ENCODE measurements around the gene HSPE1. TPM values are rescaled to one million over a fixed set of nuclear protein-coding genes. Genes with fewer than 3 reads are reported as not detected.
"Not testable (repeated sequence)": the region's sequence is repeated elsewhere in the genome, so short reads cannot be mapped to it uniquely, and the experiment has no call there.

The HSPE1 gene
- total RNA-seq, 4 donors from 2014 or later: 23.8 to 95.4 (median 67.8) TPM

- H3K4me1 ChIP-seq: peaks cover 0 to 16% (median 0%) of the 10 kb centered on the region in 4 donors
- no peak for DNase-seq
- no peak overlapping the region for H3K27ac ChIP-seq
- H3K9me3 ChIP-seq: no peaks in the 10 kb centered on the region
- TF ChIP-seq CTCF (IDR thresholded peaks at IDR 0.05) (no peak), POLR2A (IDR thresholded peaks at IDR 0.05) (no peak)
- H3K27me3 ChIP-seq: no peaks in the 10 kb centered on the region
- peaks cover 0 to 93% (median 0%) of the 10 kb centered on the region in 3 donors for H3K36me3 ChIP-seq
- H3K4me3 ChIP-seq: no peak overlapping the region
Measured at GRCh38 chr2:197464175-197464574, 36.0 kb upstream of the HSPE1 start.

- Histone ChIP-seq H3K4me3 (no peak overlapping the region), H3K9me3 (no peaks in the 10 kb centered on the region), H3K27ac (no peak overlapping the region), H3K36me3 (peaks cover 0 to 95% (median 0%) of the 10 kb centered on the region in 3 donors), H3K27me3 (no peaks in the 10 kb centered on the region), H3K4me1 (no peaks in the 10 kb centered on the region)
- DNase-seq: no peak
- TF ChIP-seq POLR2A (IDR thresholded peaks at IDR 0.05): no peak
- no peak for TF ChIP-seq CTCF (IDR thresholded peaks at IDR 0.05)
Measured at GRCh38 chr2:197472166-197472565, 28.0 kb upstream of the HSPE1 start.

- Histone ChIP-seq H3K9me3 (peaks cover 0 to 9% (median 2%) of the 10 kb centered on the region in 4 donors), H3K27me3 (no peaks in the 10 kb centered on the region), H3K4me3 (no peak overlapping the region), H3K4me1 (no peaks in the 10 kb centered on the region), H3K36me3 (peaks cover 0 to 68% (median 0%) of the 10 kb centered on the region in 3 donors), H3K27ac (no peak overlapping the region)
- TF ChIP-seq CTCF (IDR thresholded peaks at IDR 0.05) (no peak), POLR2A (IDR thresholded peaks at IDR 0.05) (no peak)
- no peak for DNase-seq
Measured at GRCh38 chr2:197477797-197478196, 22.4 kb upstream of the HSPE1 start.

GRCh38 chr2:197480165-197481036 lies 19.8 kb upstream of the HSPE1 start:
- Histone ChIP-seq H3K4me1 (no peaks in the 10 kb centered on the region), H3K27me3 (no peaks in the 10 kb centered on the region), H3K9me3 (peaks cover 0 to 20% (median 4%) of the 10 kb centered on the region in 4 donors), H3K27ac (no peak overlapping the region), H3K4me3 (no peak overlapping the region), H3K36me3 (peaks cover 0 to 63% (median 0%) of the 10 kb centered on the region in 3 donors)
- TF ChIP-seq CTCF (IDR thresholded peaks at IDR 0.05): no peak
- TF ChIP-seq POLR2A (IDR thresholded peaks at IDR 0.05): no peak
- no peak for DNase-seq

- H3K27me3 ChIP-seq, H3K4me3 ChIP-seq, H3K4me1 ChIP-seq, H3K27ac ChIP-seq, DNase-seq: not testable (repeated sequence)
- Histone ChIP-seq H3K36me3 (peaks cover 0 to 62% (median 0%) of the 10 kb centered on the region in 3 donors), H3K9me3 (peaks cover 0 to 20% (median 4%) of the 10 kb centered on the region in 4 donors)
Measured at GRCh38 chr2:197484248-197484647, 15.9 kb upstream of the HSPE1 start.

GRCh38 chr2:197486175-197486574 lies 14.0 kb upstream of the HSPE1 start:
- Histone ChIP-seq H3K27ac (no peak overlapping the region), H3K36me3 (peaks cover 0 to 81% (median 0%) of the 10 kb centered on the region in 3 donors), H3K4me3 (no peak overlapping the region), H3K9me3 (peaks cover 0 to 20% (median 4%) of the 10 kb centered on the region in 4 donors), H3K27me3 (no peaks in the 10 kb centered on the region), H3K4me1 (no peaks in the 10 kb centered on the region)
- no peak for TF ChIP-seq POLR2A (IDR thresholded peaks at IDR 0.05)
- TF ChIP-seq CTCF (IDR thresholded peaks at IDR 0.05): no peak
- no peak for DNase-seq
